Thyroid gland (tissue), 4 donors: ENCODE measurements around the gene GMEB1.

Source experiments
- POLR2A ChIP-seq, 2 donors: fragments of 450-650 bp; IDR thresholded peaks; one replicate each; pipeline ENCODE4 v1.6.1; 2017; ENCODE audit warnings: antibody characterized with exemption in 2 of 2, mild to moderate bottlenecking in 2 of 2, moderate library complexity in 1 of 2
- TF ChIP-seq, protein P1 (sequence below), 6 experiments: fragments of 200-600 bp in 3 of 6; fragments of 450-650 bp in 3 of 6; sonication (generic) in 3 of 6; IDR thresholded peaks; one replicate each; pipeline ENCODE4 v1.5.1; 2016 to 2019; ENCODE audit warnings: antibody characterized with exemption in 6 of 6, mild to moderate bottlenecking in 2 of 6, inconsistent platforms in 1 of 6, moderate library complexity in 1 of 6

DNA sequence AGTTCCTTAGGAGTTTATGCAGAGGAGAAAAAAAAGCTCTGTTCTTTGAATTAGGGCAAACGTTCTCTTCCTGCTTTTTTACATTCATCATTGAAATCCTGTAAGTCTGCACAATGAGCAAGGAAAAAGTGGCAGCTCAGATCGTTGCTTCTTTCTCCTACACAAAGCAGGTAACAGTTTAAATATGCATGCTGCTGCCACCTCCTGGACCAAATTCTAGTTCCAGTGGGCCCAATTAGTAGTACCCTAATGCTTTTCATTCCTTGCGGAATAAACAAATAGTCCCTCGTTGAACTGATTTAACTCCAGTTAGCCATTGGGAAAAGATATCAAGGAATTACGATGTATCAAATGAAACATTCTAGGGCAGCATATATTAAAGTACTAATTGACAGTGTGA lies 88.3 kb downstream of the GMEB1 start:
- no peak for TF ChIP-seq POLR2A (IDR thresholded peaks at IDR 0.05)
- TF ChIP-seq, protein P1, sequence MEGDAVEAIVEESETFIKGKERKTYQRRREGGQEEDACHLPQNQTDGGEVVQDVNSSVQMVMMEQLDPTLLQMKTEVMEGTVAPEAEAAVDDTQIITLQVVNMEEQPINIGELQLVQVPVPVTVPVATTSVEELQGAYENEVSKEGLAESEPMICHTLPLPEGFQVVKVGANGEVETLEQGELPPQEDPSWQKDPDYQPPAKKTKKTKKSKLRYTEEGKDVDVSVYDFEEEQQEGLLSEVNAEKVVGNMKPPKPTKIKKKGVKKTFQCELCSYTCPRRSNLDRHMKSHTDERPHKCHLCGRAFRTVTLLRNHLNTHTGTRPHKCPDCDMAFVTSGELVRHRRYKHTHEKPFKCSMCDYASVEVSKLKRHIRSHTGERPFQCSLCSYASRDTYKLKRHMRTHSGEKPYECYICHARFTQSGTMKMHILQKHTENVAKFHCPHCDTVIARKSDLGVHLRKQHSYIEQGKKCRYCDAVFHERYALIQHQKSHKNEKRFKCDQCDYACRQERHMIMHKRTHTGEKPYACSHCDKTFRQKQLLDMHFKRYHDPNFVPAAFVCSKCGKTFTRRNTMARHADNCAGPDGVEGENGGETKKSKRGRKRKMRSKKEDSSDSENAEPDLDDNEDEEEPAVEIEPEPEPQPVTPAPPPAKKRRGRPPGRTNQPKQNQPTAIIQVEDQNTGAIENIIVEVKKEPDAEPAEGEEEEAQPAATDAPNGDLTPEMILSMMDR (IDR thresholded peaks at IDR 0.05), result peak in 1 of 6 experiments; percentile 25
